NCI-H2227 treated with DMSO at 0.1 percent for 48 hours (cell line): ENCODE results near the gene F2RL2.
"Not testable (repeated sequence)": the region's sequence is repeated elsewhere in the genome, so short reads cannot be mapped to it uniquely, and the experiment has no call there.

ENCODE experiments used
- DNase-seq: peaks from one replicate; lab custom pipeline; 2025; lab: John Stamatoyannopoulos, UW

F2RL2 gene

DNA sequence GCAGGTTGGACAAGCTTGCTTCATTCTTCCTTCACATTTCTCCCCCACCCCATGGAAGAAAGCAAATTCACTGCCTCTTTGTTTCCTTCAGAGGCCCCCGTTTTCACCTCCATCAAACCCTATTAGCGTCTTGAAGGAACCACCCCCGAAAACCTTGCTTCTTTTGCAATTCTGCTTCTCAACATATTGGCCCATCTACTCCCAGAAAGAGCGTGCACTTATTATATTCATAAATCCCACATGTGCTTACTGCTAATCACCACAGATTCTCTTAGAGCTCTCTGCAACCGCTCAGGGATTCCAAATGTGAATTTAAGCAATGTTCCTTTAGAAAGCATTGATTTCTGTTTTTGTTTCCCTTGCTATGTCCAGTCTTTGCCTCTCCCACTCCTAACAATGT lies 1.1 kb downstream of the F2RL2 start:
- no peak for DNase-seq

DNA sequence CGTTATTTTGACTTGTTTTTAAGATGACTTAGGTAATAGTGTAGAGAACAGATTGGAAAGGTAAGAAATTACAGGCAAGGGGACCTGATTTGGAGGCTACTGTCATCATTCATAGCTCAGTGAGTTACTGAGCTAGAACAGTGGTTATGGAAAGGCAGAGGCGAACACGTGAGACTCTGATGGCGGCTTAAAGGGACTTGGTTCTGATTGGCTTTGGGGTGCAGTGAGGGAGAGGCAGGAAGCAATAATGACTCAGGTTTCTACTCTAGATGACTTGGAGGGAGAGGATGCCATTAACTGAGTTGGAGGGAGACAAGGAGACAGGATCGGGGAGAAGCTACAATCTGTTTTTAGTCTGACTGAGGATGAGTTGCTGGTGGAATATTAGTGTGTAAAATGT lies 3.0 kb downstream of the F2RL2 start:
- DNase-seq = no peak

DNA sequence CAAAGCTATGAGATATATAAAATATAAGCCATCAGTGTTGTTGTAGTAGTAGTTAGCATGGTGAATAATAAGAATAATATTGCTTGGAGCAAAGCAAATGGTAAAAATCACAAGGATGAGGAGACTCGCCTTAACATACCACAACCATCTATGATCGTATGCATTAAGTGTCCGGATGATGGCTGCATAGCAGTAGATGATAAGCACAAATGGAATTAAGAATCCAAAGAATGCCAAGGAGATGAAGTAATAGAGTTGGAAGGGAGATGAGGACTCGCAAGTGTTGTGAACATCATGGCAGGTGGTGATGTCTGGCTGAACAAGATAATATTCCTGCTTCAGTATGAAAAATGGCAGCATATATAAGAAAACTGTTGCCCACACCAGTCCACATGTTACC lies 5.5 kb downstream of the F2RL2 start:
- DNase-seq = no peak

DNA sequence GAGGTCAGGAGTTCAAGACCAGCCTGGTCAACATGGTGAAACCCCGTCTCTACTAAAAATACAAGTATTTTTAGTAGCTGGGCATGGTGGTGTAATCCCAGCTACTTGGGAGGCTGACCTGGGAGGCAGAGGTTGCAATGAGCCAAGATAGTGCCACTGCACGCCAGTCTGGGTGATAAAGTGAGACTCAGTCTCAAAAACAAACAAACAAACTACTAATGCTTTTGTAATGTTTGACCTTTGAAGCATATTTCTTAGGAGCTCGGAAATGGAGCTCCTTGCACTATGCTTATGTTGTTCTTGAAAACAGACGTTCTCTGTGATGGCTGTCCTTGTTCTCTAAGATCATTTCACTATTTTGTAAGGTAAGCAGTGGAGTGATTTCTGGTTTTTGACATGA lies 6.0 kb downstream of the F2RL2 start:
- DNase-seq = no peak

DNA sequence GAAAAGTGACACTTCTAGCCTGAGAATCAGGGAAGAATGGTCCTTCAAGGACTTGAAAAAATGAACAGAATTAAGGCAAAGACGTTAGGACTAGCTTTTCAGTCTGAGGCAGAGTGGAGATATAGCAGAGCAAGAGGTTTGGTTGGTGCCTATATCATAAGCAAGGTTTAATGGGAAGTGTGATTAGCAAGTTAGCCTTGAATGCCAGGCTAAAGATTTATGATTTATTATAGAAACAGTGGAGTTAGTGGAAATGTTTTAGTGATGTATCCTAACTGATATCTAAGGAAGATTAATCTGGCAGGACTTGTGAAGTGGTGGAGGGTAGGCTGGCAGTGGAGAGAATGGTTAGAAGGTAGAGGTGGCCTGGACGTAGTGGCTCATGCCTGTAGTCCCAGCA lies 7.0 kb downstream of the F2RL2 start:
- no peak for DNase-seq

DNA sequence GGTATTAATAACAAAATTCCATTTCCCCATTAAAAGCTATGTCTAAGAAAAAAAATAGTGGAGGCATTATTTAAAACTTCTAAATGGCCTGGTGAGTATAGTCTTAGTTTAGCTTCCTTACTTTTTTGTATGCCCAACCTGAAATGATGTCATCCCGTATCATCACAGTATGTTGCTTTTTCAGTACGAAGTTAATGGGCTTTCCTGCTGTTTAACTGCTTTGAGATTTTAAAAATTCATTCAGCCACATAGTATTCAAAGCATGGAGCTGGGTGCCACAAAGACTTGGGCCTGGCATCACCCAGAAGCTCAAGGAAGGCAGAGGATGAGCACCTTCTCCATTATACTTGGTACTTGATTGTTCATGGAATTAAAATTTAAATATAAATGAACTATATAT lies 7.4 kb downstream of the F2RL2 start:
- DNase-seq = no peak

DNA sequence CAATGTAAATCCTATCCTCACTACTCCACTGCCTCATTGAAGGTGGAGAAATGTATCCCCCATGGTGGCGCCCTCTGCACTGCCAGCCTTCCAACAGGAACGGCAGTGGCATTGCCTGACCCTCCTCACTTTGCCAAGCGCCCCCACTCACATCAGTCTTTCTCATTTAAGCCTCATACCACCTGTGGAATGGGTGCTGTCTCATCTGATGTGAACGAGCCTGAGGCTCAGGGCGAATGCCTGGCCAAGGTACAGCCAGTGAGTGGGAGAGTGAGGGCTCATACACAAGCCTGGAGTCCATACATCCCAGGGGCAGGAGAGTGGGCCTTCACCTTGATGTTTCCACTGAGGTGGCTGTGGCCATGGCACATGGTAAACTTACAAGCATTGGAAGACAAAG lies 10.3 kb downstream of the F2RL2 start:
- DNase-seq = no peak

DNA sequence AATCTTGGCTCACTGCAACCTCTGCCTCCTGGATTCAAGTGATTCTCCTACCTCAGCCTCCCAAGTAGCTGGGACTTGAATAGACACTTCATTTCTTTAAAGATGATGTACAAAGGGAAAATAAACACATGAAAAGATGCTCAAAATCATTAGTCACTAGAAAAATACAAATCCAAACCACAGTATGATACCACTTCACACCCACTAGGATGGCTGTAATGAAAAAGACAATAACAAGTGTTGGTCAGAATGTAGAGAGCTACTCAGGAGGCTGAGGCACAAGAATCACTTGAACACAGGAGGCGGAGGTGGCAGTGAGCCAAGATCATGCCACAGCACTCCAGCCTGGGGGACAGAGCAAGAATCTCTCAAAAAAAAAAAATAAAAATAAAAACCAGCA lies 13.0 kb downstream of the F2RL2 start:
- DNase-seq = no peak

DNA sequence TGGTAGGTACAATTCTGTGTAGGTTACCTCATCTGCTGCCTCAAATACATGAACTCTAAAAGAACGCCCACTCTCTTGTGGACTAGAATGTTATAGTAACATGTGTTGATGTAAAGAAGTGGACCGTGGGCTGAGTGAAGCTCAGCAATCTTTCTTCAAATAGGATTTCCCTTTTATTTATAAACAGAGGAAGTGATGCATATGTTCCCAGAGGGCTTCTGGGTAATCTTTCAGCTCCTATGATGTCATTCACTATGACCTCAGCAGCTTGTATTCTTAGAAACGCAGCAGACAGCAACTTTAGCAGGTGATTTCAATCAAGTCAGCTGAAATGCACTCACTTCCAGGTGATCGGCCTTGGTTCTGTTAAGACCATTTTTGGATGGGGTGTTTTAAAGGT lies 14.4 kb downstream of the F2RL2 start:
- no peak for DNase-seq

DNA sequence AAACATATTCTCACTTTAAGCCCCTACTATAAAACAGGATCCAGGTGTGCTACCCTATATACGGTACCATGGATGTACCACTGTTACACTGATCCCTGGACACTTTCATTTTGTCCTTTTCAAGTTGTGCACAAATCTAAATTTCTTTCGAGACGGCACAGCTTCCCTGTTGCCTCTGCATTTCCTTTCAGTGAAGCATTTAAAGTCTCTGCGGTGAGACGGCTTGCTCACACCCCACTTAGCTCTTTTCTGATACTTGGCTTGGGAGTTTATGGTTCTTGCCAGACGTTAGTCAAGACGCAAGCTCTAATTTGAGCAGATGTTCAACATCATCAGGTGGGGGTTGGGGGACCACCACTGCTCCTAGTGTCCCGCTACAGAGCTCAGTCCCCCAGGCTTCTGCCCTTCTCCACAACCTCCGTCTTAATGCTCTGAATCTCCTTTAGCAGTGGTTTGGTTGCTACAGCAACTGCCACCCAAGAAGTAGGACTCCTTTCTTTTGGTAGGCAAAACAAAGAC lies 15.8 kb downstream of the F2RL2 start:
- DNase-seq = no peak

DNA sequence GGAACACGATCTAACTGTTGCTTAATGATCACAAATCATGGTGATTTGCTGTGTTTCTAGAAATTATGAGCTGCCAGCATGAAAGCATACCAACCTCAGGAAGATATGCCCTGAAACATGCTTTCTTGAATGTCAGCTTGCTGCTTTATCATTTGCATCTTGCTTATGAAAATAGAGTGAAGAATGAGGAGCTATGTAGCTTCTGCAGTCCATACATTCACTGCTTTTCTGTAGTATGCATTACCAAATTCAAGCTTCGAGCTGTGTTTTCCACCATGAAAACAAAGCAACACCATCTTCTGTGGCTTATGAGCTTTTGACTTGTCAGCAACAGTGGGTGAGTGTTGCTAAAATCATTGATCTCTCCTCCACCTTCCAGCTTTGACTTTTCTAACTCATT lies 16.5 kb downstream of the F2RL2 start:
- DNase-seq = no peak

DNA sequence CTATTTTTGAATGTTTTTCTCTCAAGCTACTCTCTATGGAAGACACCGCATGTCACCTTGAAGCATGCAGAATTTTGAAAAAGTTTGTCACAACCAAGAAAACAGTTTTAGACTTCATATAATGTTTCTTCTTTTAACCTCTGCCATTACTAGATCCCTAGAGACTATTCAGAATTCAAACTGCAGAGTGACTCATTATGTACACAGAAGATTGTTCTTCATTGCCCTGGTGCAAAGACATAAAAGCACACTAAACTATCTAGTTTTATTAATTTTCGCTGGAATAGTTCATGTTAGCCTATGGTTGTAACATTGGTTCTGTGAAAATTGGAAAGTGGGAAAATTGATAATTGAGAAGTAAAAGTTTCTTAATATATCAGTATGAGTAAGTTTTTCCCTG lies 18.4 kb downstream of the F2RL2 start:
- no peak for DNase-seq

DNA sequence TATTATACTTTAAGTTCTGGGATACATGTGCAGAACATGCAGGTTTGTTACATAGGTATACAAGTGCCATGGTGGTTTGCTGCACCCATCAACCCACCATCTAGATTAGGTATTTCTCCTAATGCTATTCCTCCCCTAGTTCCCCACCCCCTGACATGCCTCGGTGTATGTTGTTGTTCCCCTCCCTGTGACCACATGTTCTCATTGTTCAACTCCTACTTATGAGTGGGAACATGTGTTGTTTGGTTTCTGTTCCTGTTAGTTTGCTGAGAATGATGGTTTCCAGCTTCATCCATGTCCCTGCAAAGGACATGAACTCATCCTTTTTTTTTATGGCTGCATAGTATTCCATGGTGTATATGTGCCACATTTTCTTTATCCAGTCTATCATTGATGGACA lies 19.2 kb downstream of the F2RL2 start:
- not testable (repeated sequence) for DNase-seq

DNA sequence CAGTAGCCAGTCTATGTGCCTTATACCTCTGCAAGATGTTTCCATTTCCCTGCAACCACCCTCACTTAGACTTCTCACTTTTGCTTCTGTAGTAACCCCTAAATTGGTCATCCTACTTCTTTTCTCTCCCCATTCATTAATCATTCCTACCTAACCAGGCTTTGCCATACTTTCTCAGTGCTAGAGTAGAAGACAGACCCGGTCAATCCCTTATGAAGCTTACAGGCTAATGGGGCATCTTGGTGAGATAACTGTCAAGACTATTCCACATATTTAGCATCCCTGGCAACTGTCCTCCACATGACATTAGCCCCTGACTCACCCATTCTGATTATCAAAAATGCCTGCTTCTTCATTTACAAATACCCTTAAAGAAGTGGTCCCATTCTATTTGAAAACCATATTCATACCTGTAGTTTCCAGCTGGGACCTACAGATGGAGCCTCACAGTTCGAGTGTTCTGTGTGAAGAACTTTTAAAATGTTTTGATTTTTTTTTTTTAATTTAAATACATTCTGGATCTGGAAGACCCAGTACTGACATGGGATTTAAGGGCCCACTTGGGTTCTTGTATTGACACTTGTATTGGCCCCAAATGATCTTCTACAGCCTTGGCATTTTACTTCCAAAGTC lies 21.0 kb downstream of the F2RL2 start:
- DNase-seq = no peak

DNA sequence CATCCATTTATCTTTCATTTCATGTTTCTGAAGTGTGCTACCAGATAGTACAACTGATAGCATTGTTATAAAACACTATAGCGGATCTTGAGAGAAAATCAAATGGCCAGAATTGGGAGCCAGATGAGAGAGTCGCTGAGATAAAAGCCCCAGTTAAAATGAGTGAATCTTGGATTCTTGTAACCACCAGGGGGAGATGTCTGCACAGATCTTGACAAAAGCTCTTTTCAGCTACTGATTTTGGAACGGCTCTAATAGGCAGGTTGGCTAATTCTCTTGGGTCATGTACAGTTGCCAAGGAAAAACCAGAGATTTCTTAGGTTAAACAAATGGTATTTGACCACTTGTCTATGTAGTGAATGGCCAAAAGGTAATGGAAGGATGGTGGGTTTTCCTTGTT lies 21.7 kb downstream of the F2RL2 start:
- no peak for DNase-seq

DNA sequence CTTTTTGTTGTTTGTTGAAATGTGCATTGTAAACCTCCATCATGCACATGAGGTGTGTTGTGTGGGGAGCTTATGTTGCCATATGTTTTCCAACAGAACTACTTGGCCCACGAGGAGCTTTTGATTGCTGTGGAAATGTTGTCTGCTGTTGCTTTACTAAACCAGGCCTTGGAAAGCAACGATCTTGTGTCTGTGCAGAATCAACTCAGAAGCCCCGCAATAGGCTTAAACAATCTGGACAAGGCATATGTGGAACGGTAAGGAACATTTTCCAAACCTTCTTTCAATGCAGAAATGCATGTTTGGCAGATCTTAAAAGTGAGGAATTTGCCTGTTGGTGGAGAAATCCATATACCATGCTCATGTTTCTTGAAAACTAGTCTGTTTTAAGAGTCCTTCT lies 22.5 kb downstream of the F2RL2 start:
- DNase-seq = no peak

DNA sequence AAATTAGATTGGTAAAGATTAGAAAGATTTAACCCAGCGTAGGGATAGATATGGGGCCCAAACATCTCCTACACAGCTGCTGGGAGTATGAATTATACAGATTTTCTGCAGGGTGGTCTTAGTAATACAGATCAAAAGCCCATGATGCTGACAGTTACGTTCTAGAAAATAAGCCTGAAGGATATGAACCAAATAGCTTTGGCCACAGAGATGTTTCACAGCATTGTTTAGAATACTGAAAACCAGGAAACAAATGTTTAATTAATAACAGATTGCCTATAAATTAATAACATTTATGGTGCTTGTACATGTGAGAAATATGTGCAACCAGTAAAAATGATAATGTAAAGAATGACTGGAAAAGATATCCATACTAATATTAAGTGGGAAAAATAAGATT lies 24.7 kb downstream of the F2RL2 start:
- DNase-seq = no peak

DNA sequence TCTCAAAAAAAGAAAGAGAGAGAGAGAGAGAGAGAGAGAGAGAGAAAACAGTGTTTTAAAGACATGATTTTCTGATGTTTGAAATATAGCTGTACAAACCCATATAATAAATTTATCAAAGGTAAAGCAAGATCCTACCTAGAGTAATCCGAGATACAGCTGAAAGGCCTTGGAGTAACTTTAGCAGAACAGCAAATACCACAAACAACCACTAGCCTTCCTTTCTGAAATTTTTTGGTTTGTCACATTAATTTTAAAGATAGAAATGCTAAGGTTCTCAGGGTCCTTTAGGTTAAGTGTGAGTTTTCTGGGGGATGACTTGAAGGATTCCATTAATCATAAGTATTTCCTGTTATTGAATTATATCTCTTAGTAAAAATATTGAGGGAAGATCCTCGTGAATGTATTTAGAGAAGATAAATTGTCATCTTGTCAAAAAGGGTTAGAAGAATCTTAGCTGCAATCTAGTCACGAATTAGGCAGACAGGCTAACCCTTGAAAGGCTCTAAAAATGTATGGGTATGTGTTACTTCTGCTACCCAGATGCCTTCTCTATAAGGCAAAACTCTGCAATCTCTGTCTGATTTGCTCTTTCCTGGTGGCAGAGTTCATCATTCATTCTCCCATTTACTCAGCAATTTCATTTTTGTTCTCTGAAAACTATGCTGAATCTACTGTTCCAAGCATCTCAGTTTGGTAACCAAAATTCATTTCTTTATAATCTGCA lies 27.3 kb downstream of the F2RL2 start:
- DNase-seq = no peak

DNA sequence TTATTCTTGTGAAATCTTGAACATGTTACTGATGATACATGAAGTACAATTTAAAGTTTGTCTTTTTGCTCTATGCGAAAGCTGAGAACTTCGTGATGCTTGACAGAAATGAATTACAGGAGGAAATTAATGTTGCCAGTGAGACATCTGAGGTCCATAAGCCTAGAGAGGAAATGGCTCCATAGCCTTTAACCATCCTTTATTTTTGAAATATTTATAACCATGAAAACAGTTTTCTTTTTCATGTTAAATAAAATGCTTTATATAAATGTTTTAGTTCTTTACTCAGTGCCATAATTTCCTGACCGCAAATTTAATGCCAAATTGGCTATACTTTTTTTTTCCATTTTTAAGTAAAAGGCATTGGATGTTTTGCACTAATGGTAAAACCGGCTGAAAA lies 29.1 kb downstream of the F2RL2 start:
- no peak for DNase-seq

DNA sequence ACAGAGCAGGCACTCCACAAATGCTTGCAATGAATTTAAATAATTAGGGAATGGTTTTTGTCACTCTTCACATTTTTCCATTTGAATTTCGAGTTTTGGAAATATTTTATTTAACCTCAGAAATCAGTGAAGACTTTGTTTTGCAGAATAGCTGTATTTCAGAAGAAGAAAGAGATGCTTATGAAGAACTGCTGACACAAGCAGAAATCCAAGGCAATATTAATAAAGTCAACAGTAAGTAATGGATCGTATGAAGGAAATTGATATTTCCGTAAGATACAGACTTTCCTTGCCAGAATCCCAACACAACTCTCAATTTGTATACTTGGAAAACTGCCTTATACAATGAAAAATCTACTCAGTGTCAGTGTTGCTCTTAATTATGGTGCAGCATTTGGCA lies 30.5 kb downstream of the F2RL2 start:
- DNase-seq = no peak

DNA sequence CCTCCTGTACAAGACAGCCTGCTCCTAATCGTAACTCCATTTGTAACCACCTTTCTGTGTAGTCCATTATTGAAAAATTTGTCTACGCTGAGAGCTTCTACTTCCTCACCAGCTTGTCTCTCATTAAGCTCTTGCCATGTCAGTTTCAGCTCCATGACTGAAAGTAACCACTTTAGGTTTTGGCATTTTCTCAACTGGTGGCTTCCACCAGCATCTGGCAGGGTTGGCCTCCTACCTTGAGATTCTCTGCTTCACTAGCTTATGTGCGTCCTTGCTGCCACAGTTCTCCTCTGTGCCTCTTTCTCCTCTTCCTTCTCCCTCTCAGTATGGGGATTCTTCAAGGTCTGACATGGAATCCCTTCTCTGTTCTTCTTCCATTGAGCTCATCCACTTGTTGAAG lies 31.8 kb downstream of the F2RL2 start:
- DNase-seq = no peak

DNA sequence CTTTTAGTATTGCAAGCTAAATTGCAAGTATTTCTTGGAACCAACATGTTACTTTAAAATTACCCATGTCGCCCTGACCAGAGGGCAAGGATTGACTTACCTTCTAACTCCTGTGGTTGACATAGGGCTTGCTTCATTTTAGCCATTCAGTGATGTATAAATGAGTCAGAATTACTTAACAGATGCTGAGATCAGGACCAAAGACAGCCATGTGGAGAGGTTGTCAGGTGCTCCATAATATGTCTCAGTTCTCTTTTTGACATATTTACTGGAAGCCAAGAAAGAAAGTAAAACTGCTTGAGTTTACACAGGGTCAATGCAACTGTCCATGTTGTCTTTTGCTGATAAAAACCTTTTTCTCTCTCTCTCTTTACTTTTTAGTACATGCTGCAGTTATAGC lies 33.2 kb downstream of the F2RL2 start:
- no peak for DNase-seq

DNA sequence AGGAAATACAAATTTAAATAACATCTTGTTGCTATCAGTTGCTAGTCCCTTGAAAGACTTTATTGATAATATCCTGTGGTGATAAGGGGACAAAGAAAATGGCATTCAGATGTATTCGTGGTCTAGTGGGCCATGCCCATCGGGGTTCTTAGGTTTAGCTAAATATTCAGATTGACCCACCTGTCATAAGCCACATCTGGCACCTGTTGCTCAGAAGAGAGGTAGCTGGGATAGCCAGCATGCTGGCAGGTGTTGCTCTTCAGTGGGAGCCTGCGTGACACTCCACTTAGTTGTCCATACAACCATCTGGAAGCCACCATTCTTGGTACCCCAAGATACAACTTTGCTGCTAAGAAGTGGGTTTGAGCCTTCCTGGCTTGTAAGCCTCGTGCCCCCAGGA lies 36.7 kb downstream of the F2RL2 start:
- DNase-seq = no peak

DNA sequence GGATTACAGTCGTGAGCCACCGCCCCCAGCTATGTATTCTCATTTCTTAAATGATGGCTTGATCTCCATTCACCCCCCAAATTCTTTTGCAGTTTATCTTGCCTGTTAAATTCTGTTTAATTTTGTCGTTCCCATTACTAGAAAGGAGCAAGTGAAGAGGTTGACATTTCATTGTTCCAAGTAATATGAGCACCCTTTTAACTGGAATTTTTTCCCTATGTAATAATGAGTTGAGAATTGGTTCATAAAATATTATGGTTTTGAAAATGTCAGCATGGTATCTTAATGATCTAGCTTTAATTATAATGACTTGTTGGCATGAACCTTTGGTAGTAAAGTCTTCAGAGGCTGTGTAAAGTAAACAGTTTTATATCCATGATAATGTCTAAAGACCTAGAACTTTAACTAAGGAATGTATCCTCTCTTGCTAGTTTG lies 37.4 kb downstream of the F2RL2 start:
- no peak for DNase-seq
